22Rv1 (cell line): Measurements from ENCODE around the gene EHMT1.

Experiments used
- ZFX ChIP-seq: fragments of 450-650 bp; IDR thresholded peaks from 2 replicates; pipeline ENCODE4 v1.6.1; 2017; ENCODE audit warnings: antibody characterized with exemption, borderline replicate concordance
- TF ChIP-seq, protein P1 (sequence below): fragments of 450-650 bp; IDR thresholded peaks from 2 replicates; pipeline ENCODE4 v1.5.1; 2017; ENCODE audit warnings: mild to moderate bottlenecking

DNA sequence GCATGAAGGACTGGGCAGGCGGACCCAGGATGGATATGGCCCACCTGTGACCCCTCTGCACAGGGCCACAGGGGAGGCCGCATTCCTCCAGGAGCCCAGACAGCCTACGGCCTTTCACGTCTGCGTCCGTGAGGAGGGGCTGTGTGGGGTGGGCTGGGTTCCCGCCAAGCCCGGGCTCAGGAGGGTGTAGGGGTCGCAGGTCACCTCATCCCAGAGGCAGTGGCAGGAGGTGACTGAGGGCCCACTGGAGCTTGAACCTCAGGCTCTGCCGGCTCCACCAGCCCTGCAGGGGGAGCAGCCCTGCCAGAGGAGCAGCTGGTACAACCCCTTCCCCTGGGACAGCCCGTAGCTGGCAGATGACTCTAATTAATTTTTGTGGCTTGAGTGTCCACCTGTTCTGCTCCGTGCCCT lies 218.0 kb downstream of the EHMT1 start:
- TF ChIP-seq, protein P1, sequence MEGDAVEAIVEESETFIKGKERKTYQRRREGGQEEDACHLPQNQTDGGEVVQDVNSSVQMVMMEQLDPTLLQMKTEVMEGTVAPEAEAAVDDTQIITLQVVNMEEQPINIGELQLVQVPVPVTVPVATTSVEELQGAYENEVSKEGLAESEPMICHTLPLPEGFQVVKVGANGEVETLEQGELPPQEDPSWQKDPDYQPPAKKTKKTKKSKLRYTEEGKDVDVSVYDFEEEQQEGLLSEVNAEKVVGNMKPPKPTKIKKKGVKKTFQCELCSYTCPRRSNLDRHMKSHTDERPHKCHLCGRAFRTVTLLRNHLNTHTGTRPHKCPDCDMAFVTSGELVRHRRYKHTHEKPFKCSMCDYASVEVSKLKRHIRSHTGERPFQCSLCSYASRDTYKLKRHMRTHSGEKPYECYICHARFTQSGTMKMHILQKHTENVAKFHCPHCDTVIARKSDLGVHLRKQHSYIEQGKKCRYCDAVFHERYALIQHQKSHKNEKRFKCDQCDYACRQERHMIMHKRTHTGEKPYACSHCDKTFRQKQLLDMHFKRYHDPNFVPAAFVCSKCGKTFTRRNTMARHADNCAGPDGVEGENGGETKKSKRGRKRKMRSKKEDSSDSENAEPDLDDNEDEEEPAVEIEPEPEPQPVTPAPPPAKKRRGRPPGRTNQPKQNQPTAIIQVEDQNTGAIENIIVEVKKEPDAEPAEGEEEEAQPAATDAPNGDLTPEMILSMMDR: no peak
- no peak for TF ChIP-seq ZFX
